Neural cell (in vitro differentiated cells): Measurements from ENCODE around the gene THBS1. TPM values are rescaled to one million over a fixed set of nuclear protein-coding genes. Genes with fewer than 3 reads are reported as not detected.

Source experiments
- H2AFZ ChIP-seq: fragments of 200-600, 300-800 bp; sonication (generic), shearing (Covaris generic); 2 replicates; pipeline ENCODE4 v1.6.0; 2014; ENCODE audit warnings: low read depth, mild to moderate bottlenecking, antibody characterized with exemption, low read length, moderate library complexity
- H3F3A ChIP-seq: fragments of 200-600 bp; shearing (Covaris generic); 2 replicates; pipeline ENCODE4 v1.6.1; 2016; ENCODE audit warnings: mild to moderate bottlenecking, moderate library complexity, mixed read lengths, antibody characterized with exemption, low read length; ENCODE audit not compliant: insufficient read depth, poor library complexity, severe bottlenecking
- H3K27ac ChIP-seq: fragments of 200-600, 300-800 bp; sonication (generic), shearing (Covaris generic); 2 replicates; pipeline ENCODE4 v1.5.1; 2014; ENCODE audit warnings: mild to moderate bottlenecking, low read length, moderate library complexity
- H3K27me3 ChIP-seq: fragments of 300-800, 200-600 bp; sonication (generic), shearing (Covaris generic); 2 replicates; pipeline ENCODE4 v1.6.0; 2014; ENCODE audit warnings: mild to moderate bottlenecking, low read depth, low read length, moderate library complexity; ENCODE audit not compliant: insufficient read depth
- H3K36me3 ChIP-seq: fragments of 300-800, 200-600 bp; sonication (generic), shearing (Covaris generic); 2 replicates; pipeline ENCODE4 v1.5.1; 2014; ENCODE audit warnings: mild to moderate bottlenecking, antibody characterized with exemption, low read length, moderate library complexity; ENCODE audit not compliant: insufficient read depth
- H3K4me2 ChIP-seq: fragments of 300-800, 200-600 bp; sonication (generic), shearing (Covaris generic); 2 replicates; pipeline ENCODE4 v1.6.0; 2014; ENCODE audit warnings: mild to moderate bottlenecking, low read length
- H3K4me3 ChIP-seq: fragments of 300-800, 200-600 bp; sonication (generic), shearing (Covaris generic); 2 replicates; pipeline ENCODE4 v1.5.1; 2014; ENCODE audit warnings: mild to moderate bottlenecking, low read length, moderate library complexity
- H3K79me2 ChIP-seq: fragments of 200-600 bp; shearing (Covaris generic); replicated peaks from 2 replicates; pipeline ENCODE4 v1.6.0; 2014; ENCODE audit warnings: mild to moderate bottlenecking, low read length, moderate library complexity; ENCODE audit not compliant: insufficient read depth
- H3K9ac ChIP-seq: fragments of 300-800, 200-600 bp; sonication (generic), shearing (Covaris generic); 2 replicates; pipeline ENCODE4 v1.6.1; 2016; ENCODE audit warnings: mild to moderate bottlenecking, low read length, mixed read lengths
- H3K9me2 ChIP-seq: fragments of 200-600 bp; shearing (Covaris generic); 2 replicates; pipeline ENCODE4 v1.6.1; 2016; ENCODE audit warnings: mild to moderate bottlenecking, low read length, mixed read lengths; ENCODE audit not compliant: insufficient read depth
- H3K9me3 ChIP-seq: fragments of 200-600, 300-800 bp; sonication (generic), shearing (Covaris generic); 2 replicates; pipeline ENCODE4 v1.6.1; 2016; ENCODE audit warnings: mild to moderate bottlenecking, mixed run types, low read length, moderate library complexity, mixed read lengths
- H4K20me1 ChIP-seq: fragments of 200-600 bp; shearing (Covaris generic); 2 replicates; pipeline ENCODE4 v1.6.1; 2016; ENCODE audit warnings: mild to moderate bottlenecking, mixed run types; ENCODE audit not compliant: insufficient read depth
- EP300 ChIP-seq: fragments of 450-650 bp; conservative IDR thresholded peaks from 2 replicates; pipeline ENCODE4 v1.6.1; 2014; ENCODE audit warnings: antibody characterized with exemption, mild to moderate bottlenecking, moderate library complexity; ENCODE audit not compliant: poor library complexity, severe bottlenecking
- EZH2 ChIP-seq: fragments of 200-600, 300-800 bp; shearing (Covaris generic), sonication (generic); IDR thresholded peaks from 2 replicates; pipeline ENCODE4 v1.6.1; 2014; ENCODE audit warnings: antibody characterized with exemption, low read length, borderline replicate concordance, mild to moderate bottlenecking; ENCODE audit not compliant: insufficient read depth, poor library complexity, severe bottlenecking
- MXI1 ChIP-seq: fragments of 450-650 bp; conservative IDR thresholded peaks from 2 replicates; pipeline ENCODE4 v1.6.1; 2014; ENCODE audit warnings: antibody characterized with exemption, mild to moderate bottlenecking; ENCODE audit not compliant: poor library complexity, severe bottlenecking
- POLR2AphosphoS5 ChIP-seq: IDR thresholded peaks from 2 replicates; pipeline ENCODE4 v1.6.1; 2012
- RAD21 ChIP-seq: fragments of 450-650 bp; conservative IDR thresholded peaks from 2 replicates; pipeline ENCODE4 v1.6.1; 2014; ENCODE audit warnings: antibody characterized with exemption, mild to moderate bottlenecking, moderate library complexity
- SMC3 ChIP-seq: fragments of 450-650 bp; conservative IDR thresholded peaks from 2 replicates; pipeline ENCODE4 v1.6.1; 2014; ENCODE audit warnings: antibody characterized with exemption, mild to moderate bottlenecking, moderate library complexity; ENCODE audit not compliant: poor library complexity
- TAF1 ChIP-seq: IDR thresholded peaks from 2 replicates; pipeline ENCODE4 v1.6.1; 2012; ENCODE audit warnings: low read depth
- polyA plus RNA-seq: library from polyadenylated mRNA; depleted of rRNA; stranded (reverse); fragments of >200 nt; gene quantifications from 2 replicates; pipeline ENCODE4 v1.2.3, GENCODE V29; 2014
- TF ChIP-seq, protein P1 (sequence below): IDR thresholded peaks from 2 replicates; pipeline ENCODE4 v1.6.1; 2012; ENCODE audit warnings: borderline replicate concordance
- TF ChIP-seq, protein P2 (sequence below): fragments of 450-650 bp; IDR thresholded peaks from 2 replicates; pipeline ENCODE4 v1.5.1; 2014; ENCODE audit warnings: antibody characterized with exemption, mild to moderate bottlenecking, moderate library complexity; ENCODE audit not compliant: poor library complexity, severe bottlenecking

The THBS1 gene
- polyA plus RNA-seq, 1 donor from 2014 or later = 0.22 TPM

DNA sequence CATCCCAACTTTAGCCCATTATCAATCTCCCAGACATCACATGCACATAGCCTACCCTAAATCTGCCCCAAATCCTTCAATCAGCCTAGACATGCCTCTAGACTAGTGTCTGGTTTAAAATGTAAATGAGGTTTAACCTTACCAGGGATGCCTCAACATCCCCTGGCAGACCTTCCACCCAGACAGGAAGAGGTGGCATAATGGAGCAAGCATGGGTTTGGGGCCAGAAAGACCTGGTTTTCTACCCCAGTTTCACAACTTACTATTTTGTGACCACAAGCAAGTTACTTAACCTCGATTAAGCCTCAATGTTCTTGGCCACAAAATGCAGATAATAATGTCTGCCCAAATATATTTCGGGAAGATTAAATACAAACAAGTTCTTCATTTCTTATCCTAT, 28.3 kb upstream of the THBS1 start:
- no peak overlapping the region for H3K4me2 ChIP-seq
- no peak overlapping the region for H2AFZ ChIP-seq
- H3K27ac ChIP-seq = no peak overlapping the region
- no peaks in the 10 kb centered on the region for H3F3A ChIP-seq
- no peak overlapping the region for H3K4me3 ChIP-seq
- no peaks in the 10 kb centered on the region for H4K20me1 ChIP-seq
- H3K36me3 ChIP-seq = no peaks in the 10 kb centered on the region
- TF ChIP-seq TAF1 = no peak
- no peak for TF ChIP-seq POLR2AphosphoS5
- TF ChIP-seq RAD21 = no peak
- no peak for TF ChIP-seq MXI1
- no peak for TF ChIP-seq EP300
- TF ChIP-seq, protein P1, sequence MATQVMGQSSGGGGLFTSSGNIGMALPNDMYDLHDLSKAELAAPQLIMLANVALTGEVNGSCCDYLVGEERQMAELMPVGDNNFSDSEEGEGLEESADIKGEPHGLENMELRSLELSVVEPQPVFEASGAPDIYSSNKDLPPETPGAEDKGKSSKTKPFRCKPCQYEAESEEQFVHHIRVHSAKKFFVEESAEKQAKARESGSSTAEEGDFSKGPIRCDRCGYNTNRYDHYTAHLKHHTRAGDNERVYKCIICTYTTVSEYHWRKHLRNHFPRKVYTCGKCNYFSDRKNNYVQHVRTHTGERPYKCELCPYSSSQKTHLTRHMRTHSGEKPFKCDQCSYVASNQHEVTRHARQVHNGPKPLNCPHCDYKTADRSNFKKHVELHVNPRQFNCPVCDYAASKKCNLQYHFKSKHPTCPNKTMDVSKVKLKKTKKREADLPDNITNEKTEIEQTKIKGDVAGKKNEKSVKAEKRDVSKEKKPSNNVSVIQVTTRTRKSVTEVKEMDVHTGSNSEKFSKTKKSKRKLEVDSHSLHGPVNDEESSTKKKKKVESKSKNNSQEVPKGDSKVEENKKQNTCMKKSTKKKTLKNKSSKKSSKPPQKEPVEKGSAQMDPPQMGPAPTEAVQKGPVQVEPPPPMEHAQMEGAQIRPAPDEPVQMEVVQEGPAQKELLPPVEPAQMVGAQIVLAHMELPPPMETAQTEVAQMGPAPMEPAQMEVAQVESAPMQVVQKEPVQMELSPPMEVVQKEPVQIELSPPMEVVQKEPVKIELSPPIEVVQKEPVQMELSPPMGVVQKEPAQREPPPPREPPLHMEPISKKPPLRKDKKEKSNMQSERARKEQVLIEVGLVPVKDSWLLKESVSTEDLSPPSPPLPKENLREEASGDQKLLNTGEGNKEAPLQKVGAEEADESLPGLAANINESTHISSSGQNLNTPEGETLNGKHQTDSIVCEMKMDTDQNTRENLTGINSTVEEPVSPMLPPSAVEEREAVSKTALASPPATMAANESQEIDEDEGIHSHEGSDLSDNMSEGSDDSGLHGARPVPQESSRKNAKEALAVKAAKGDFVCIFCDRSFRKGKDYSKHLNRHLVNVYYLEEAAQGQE = no peak
- TF ChIP-seq, protein P2, sequence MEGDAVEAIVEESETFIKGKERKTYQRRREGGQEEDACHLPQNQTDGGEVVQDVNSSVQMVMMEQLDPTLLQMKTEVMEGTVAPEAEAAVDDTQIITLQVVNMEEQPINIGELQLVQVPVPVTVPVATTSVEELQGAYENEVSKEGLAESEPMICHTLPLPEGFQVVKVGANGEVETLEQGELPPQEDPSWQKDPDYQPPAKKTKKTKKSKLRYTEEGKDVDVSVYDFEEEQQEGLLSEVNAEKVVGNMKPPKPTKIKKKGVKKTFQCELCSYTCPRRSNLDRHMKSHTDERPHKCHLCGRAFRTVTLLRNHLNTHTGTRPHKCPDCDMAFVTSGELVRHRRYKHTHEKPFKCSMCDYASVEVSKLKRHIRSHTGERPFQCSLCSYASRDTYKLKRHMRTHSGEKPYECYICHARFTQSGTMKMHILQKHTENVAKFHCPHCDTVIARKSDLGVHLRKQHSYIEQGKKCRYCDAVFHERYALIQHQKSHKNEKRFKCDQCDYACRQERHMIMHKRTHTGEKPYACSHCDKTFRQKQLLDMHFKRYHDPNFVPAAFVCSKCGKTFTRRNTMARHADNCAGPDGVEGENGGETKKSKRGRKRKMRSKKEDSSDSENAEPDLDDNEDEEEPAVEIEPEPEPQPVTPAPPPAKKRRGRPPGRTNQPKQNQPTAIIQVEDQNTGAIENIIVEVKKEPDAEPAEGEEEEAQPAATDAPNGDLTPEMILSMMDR = no peak
- no peak for TF ChIP-seq SMC3
- no peak for TF ChIP-seq EZH2
- no peaks in the 10 kb centered on the region for H3K9me3 ChIP-seq
- H3K9me2 ChIP-seq = no peaks in the 10 kb centered on the region
- no peaks in the 10 kb centered on the region for H3K79me2 ChIP-seq
- no peaks in the 10 kb centered on the region for H3K27me3 ChIP-seq
- no peak overlapping the region for H3K9ac ChIP-seq

DNA sequence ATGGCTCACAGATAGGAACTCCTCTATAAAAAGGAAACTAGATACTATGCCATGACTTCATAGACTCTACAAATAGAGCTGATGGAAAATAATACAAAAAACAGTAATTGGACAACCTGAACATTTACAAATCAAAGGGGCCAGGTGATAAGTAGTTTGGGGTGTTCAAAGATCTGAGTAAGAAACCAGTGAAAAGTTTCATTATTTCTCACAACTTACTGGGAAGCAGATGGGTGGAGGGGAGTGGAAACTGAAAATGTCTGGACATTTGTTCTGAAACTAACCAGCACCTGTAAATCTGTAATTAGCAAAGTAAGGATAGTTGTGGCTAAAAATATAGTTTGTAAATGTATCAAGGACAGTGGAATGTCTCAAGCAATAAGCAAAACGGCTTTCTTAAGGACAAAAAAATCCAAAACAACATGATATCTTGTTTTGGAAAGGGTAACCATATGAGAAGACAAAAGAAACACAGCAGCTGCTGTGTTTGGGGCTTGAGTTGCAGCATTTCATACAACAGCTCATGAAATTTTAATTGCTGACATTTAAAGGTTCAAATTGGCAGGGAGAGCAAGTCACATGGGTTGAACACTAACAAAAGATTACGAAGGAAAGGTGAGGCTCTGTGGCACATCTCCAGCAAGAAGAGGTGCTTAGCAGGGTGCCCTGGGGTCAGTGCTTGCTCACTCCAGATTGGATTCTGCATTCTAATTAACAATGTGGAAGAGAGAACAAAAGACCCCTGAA, 26.8 kb upstream of the THBS1 start:
- H3F3A ChIP-seq = no peaks in the 10 kb centered on the region
- H3K9me3 ChIP-seq = no peaks in the 10 kb centered on the region
- TF ChIP-seq, protein P1 = no peak
- TF ChIP-seq TAF1 (no peak), RAD21 (no peak), SMC3 (no peak), POLR2AphosphoS5 (no peak), MXI1 (no peak), EZH2 (no peak), EP300 (no peak)
- TF ChIP-seq, protein P2 = no peak
- H3K36me3 ChIP-seq = no peaks in the 10 kb centered on the region
- H2AFZ ChIP-seq = no peak overlapping the region
- no peaks in the 10 kb centered on the region for H3K79me2 ChIP-seq
- H3K4me3 ChIP-seq = no peak overlapping the region
- no peak overlapping the region for H3K27ac ChIP-seq
- no peaks in the 10 kb centered on the region for H3K27me3 ChIP-seq
- no peak overlapping the region for H3K4me2 ChIP-seq
- H4K20me1 ChIP-seq = no peaks in the 10 kb centered on the region
- H3K9me2 ChIP-seq = no peaks in the 10 kb centered on the region
- H3K9ac ChIP-seq = no peak overlapping the region
